GM12878 (cell line): ENCODE data around the gene ZNF79. TPM values are rescaled to one million over a fixed set of nuclear protein-coding genes. Genes with fewer than 3 reads are reported as not detected.

Source experiments
- ATAC-seq: fragments of 200-7000 bp; cut with Tn5 transposase; 3 replicates; pipeline ENCODE4 v1.9.1; 2020; ENCODE audit warnings: mild to moderate bottlenecking, moderate library complexity
- BruUV-seq: library from RNA; stranded (reverse); fragments of 400-500 nt; replicated peaks from 2 replicates; lab custom pipeline; 2021; lab: Mats Ljungman, UMichigan
- CTCF ChIA-PET: fragments of 300-600 bp; sonication (Branson Sonifier 250); formaldehyde crosslinking; extraction: SDS; loops from one replicate; lab custom pipeline; 2021; ENCODE audit warnings: inconsistent platforms; lab: Yijun Ruan, JAX
- POLR2A ChIA-PET: fragments of 350-600 bp; formaldehyde crosslinking; extraction: SDS; loops from one replicate; lab custom pipeline; 2021; ENCODE audit warnings: inconsistent platforms; lab: Charles Lee
- RAD21 ChIA-PET: fragments of 300-600 bp; sonication (Branson Sonifier 250); formaldehyde crosslinking; loops from one replicate; lab custom pipeline; 2023; ENCODE audit warnings: antibody characterized with exemption; ENCODE audit not compliant: unreplicated experiment; lab: Charles Lee
- SMC1A ChIA-PET: fragments of 300-600 bp; sonication (Branson Sonifier 250); formaldehyde crosslinking; loops from one replicate; lab custom pipeline; 2023; ENCODE audit not compliant: unreplicated experiment, uncharacterized antibody; lab: Charles Lee
- DNase-seq: peaks from one replicate; pipeline ENCODE4 v3.0.0-alpha.2; 2011; ENCODE audit warnings: low read depth, low spot score
- FAIRE-seq: peaks from 3 replicates; lab custom pipeline; 2011; peaks lifted over from hg19 to GRCh38; lab: Jason Lieb, UNC
- H2AFZ ChIP-seq: 2 replicates; pipeline ENCODE4 v1.6.0; 2011; ENCODE audit warnings: low read depth, low read length, control low read depth; ENCODE audit not compliant: control insufficient read depth
- H3K27ac ChIP-seq: 2 replicates; pipeline ENCODE4 v1.5.1; 2011; ENCODE audit warnings: control low read depth; ENCODE audit not compliant: control insufficient read depth, insufficient read depth
- H3K27me3 ChIP-seq, 2 experiments: replicated peaks in 1 of 2; 2 replicates each; pipeline versions ENCODE4 v1.6.0 to v1.6.1; 2011; ENCODE audit warnings: low read length in 1 of 2; ENCODE audit not compliant: control insufficient read depth in 2 of 2, insufficient read depth in 2 of 2
- H3K36me3 ChIP-seq, 2 experiments: 2 replicates each; pipeline ENCODE4 v1.5.1; 2011; ENCODE audit warnings: low read length in 1 of 2; ENCODE audit not compliant: control insufficient read depth in 2 of 2, insufficient read depth in 2 of 2
- H3K4me1 ChIP-seq: 2 replicates; pipeline ENCODE4 v1.6.1; 2011; ENCODE audit warnings: mild to moderate bottlenecking, low read length, moderate library complexity, mixed read lengths; ENCODE audit not compliant: control insufficient read depth, insufficient read depth
- H3K4me2 ChIP-seq: 2 replicates; pipeline ENCODE4 v1.6.0; 2011; ENCODE audit warnings: control low read depth; ENCODE audit not compliant: control insufficient read depth, insufficient read depth
- H3K4me3 ChIP-seq: fragments of 200-600 bp; sonication (generic); 2 replicates; pipeline ENCODE4 v1.5.1; 2016
- H3K79me2 ChIP-seq: 2 replicates; pipeline ENCODE4 v1.6.0; 2011; ENCODE audit warnings: low read length; ENCODE audit not compliant: control insufficient read depth, insufficient read depth
- H3K9ac ChIP-seq: 2 replicates; pipeline ENCODE4 v1.8.0; 2011; ENCODE audit warnings: low read length, control low read depth, mixed read lengths; ENCODE audit not compliant: control insufficient read depth, insufficient read depth
- H3K9me3 ChIP-seq: replicated peaks from 3 replicates; pipeline ENCODE4 v1.5.1; 2011; ENCODE audit warnings: mild to moderate bottlenecking, low read length; ENCODE audit not compliant: control insufficient read depth, insufficient read depth
- H4K20me1 ChIP-seq: 2 replicates; pipeline ENCODE4 v1.6.0; 2011; ENCODE audit not compliant: control insufficient read depth, insufficient read depth
- ATF3 ChIP-seq: IDR thresholded peaks from 2 replicates; pipeline ENCODE4 v1.6.1; 2011; ENCODE audit warnings: low read depth, mild to moderate bottlenecking, low read length, moderate library complexity, borderline replicate concordance; ENCODE audit errors: extremely low read depth
- BCLAF1 ChIP-seq: fragments of 450-650 bp; IDR thresholded peaks from 2 replicates; pipeline ENCODE4 v1.6.1; 2017; ENCODE audit warnings: antibody characterized with exemption, mild to moderate bottlenecking, moderate library complexity
- CUX1 ChIP-seq: IDR thresholded peaks from 2 replicates; pipeline ENCODE4 v1.6.1; 2012; ENCODE audit warnings: improper control_type of control experiment, low read depth, low read length; ENCODE audit not compliant: insufficient replicate concordance
- ELK1 ChIP-seq: IDR thresholded peaks from 2 replicates; pipeline ENCODE4 v1.6.1; 2012; ENCODE audit warnings: low read depth, low read length, improper control_type of control experiment
- MYC ChIP-seq: IDR thresholded peaks from 2 replicates; pipeline ENCODE4 v1.6.1; 2011; ENCODE audit warnings: mild to moderate bottlenecking, low read length, moderate library complexity, inconsistent platforms; ENCODE audit not compliant: insufficient read depth, insufficient replicate concordance, insufficient read length, severe bottlenecking
- RB1 ChIP-seq: fragments of 450-650 bp; formaldehyde crosslinking; IDR thresholded peaks from 2 replicates; pipeline ENCODE4 v1.6.1; 2017; ENCODE audit warnings: mild to moderate bottlenecking, borderline replicate concordance
- REST ChIP-seq: IDR thresholded peaks from 2 replicates; pipeline ENCODE4 v1.6.1; 2012; ENCODE audit warnings: mild to moderate bottlenecking, low read depth, low read length
- TBL1XR1 ChIP-seq: IDR thresholded peaks from 2 replicates; pipeline ENCODE4 v1.6.1; 2012; ENCODE audit warnings: low read depth, low read length, improper control_type of control experiment
- WGBS: methylation state at CpG from one replicate; pipeline ENCODE4 v1.1.6; 2016; ENCODE audit warnings: low lambda C conversion rate; ENCODE audit not compliant: insufficient replicate concordance, insufficient coverage; ENCODE audit errors: missing lambda C conversion rate; 5-methylcytosine and 5-hydroxymethylcytosine counted together
- in situ Hi-C: fragments of 300-500 bp; cut with MboI; formaldehyde crosslinking; loops from 9 replicates; pipeline ENCODE4 v1.14.3; 2018; ENCODE audit warnings: mixed read lengths
- intact Hi-C: fragments of 100-400 bp; cut with micrococcal nuclease; formaldehyde crosslinking; loops from one replicate; pipeline ENCODE4 v1.14.2; 2022; ENCODE audit not compliant: unreplicated experiment
- polyA plus RNA-seq, 11 experiments: library from polyadenylated mRNA; depleted of rRNA in 4 of 11; unstranded in 6 of 11; stranded (reverse) in 5 of 11; fragments of >200 nt; fragmentation: Nextera tagmentation in 4 of 11; fragmentation: Illumina TruSeq in 1 of 11; extraction: Ambion mirVana in 4 of 11; extraction: Trizol in 1 of 11; gene quantifications; 1 replicate in 1 of 11; 2 replicates in 10 of 11; pipeline versions ENCODE4 v1.2.1 to v1.2.3, GENCODE V29; 2011 to 2016; ENCODE audit warnings: inconsistent platforms in 2 of 11, missing spikeins in 2 of 11, low read depth in 1 of 11
- total RNA-seq, 4 experiments: library from RNA; depleted of rRNA in 3 of 4; stranded (reverse); fragments of >200 nt in 3 of 4; fragmentation: Illumina TruSeq in 1 of 4; extraction: Trizol in 1 of 4; gene quantifications; 2 replicates each; pipeline versions ENCODE4 v1.2.1 to v1.2.3, GENCODE V29; 2013 to 2021

ZNF79 gene
- total and polyA plus RNA-seq, 10 of the 15 experiments (the other 5 are each of a cell fraction or from before 2014, with no cell fraction given) = 1.8 to 14.1 (median 11.7) TPM

GRCh38 chr9:127402401-127403090 is 21.6 kb upstream of the ZNF79 start:
- DNase-seq (no peak), ATAC-seq (no peak), FAIRE-seq (no peak)
- RAD21 ChIA-PET = no interaction called here
- H3K4me3 ChIP-seq = no peak overlapping the region
- peaks cover 4% of the 10 kb centered on the region; the same call in 1 of the 2 replicates for H3K4me1 ChIP-seq
- no peak overlapping the region for H3K4me2 ChIP-seq
- peaks cover 9% of the 10 kb centered on the region for H3K79me2 ChIP-seq
- no peak overlapping the region for H3K9ac ChIP-seq
- no TSS peak for BruUV-seq
- H3K36me3 ChIP-seq = peaks cover 0 to 3% of the 10 kb centered on the region in 2 experiments; a peak in 2 of 4 replicates
- in situ Hi-C loops = no loop called here
- CTCF ChIA-PET = no interaction called here
- H3K27ac ChIP-seq = no peak overlapping the region
- H3K9me3 ChIP-seq = no peaks in the 10 kb centered on the region
- intact Hi-C loops = no loop called here
- SMC1A ChIA-PET = no interaction called here
- H2AFZ ChIP-seq = no peak overlapping the region
- H4K20me1 ChIP-seq = no peaks in the 10 kb centered on the region
- no peaks in the 10 kb centered on the region for H3K27me3 ChIP-seq
- POLR2A ChIA-PET = no interaction called here
- 91% methylated on average over 17 of the region's 18 CpGs for WGBS
- TF ChIP-seq REST (no peak), MYC (no peak), ELK1 (no peak), TBL1XR1 (no peak), BCLAF1 (no peak), RB1 (no peak), ATF3 (no peak), CUX1 (no peak)
